GM19025 (cell line): ENCODE results near the gene ZG16.
A peak's percentile ranks its signal among the peaks of the same experiment; 100 is the strongest.
"Not testable (repeated sequence)": the region's sequence is repeated elsewhere in the genome, so short reads cannot be mapped to it uniquely, and the experiment has no call there.

ENCODE experiments used
- ATAC-seq: cut with Tn5 transposase; IDR thresholded peaks from one replicate; pipeline ENCODE4 v1.9.1; 2021; ENCODE audit warnings: mild to moderate bottlenecking, low read depth, moderate library complexity; ENCODE audit not compliant: unreplicated experiment

The ZG16 gene

GRCh38 chr16:29777576-29778350 lies at the start of gene ZG16:
ZG16 (plus strand) TSS chr16:29778256; CDS start chr16:29779267, 1,011 bp downstream.
- ATAC-seq: no peak

GRCh38 chr16:29729116-29729521 lies 48.9 kb upstream of the ZG16 start:
- ATAC-seq: no peak

GRCh38 chr16:29730649-29731048 lies 47.4 kb upstream of the ZG16 start:
- ATAC-seq: no peak

- not testable (repeated sequence) for ATAC-seq
These were observed 46.1 kb upstream of the ZG16 start for GRCh38 chr16:29731768-29732601.

GRCh38 chr16:29734786-29735185 lies 43.3 kb upstream of the ZG16 start:
- ATAC-seq: no peak

GRCh38 chr16:29736112-29736511 lies 41.9 kb upstream of the ZG16 start:
- no peak for ATAC-seq

- ATAC-seq: no peak
These were observed 41.3 kb upstream of the ZG16 start for GRCh38 chr16:29736764-29737163.

- ATAC-seq: no peak
These were observed 40.3 kb upstream of the ZG16 start for GRCh38 chr16:29737713-29738112.

- ATAC-seq: no peak
These were observed 39.5 kb upstream of the ZG16 start for GRCh38 chr16:29738514-29738913.

- ATAC-seq: not testable (repeated sequence)
These were observed 38.0 kb upstream of the ZG16 start for GRCh38 chr16:29739927-29740629.

- not testable (repeated sequence) for ATAC-seq
These were observed 37.4 kb upstream of the ZG16 start for GRCh38 chr16:29740630-29741015.

GRCh38 chr16:29742683-29743275 lies 35.3 kb upstream of the ZG16 start:
- no peak for ATAC-seq

- no peak for ATAC-seq
These were observed 34.6 kb upstream of the ZG16 start for GRCh38 chr16:29743475-29743826.

- no peak for ATAC-seq
These were observed 34.1 kb upstream of the ZG16 start for GRCh38 chr16:29743827-29744531.

- no peak for ATAC-seq
These were observed 33.4 kb upstream of the ZG16 start for GRCh38 chr16:29744541-29745101.

- ATAC-seq: peak; percentile 32
These were observed 32.8 kb upstream of the ZG16 start for GRCh38 chr16:29745121-29745852.

- peak; percentile 70 for ATAC-seq
These were observed 32.2 kb upstream of the ZG16 start, which contains the start of gene C16orf54 for GRCh38 chr16:29745853-29746345. C16orf54 (minus strand) TSS chr16:29745990; CDS start chr16:29744951, 1,039 bp downstream.

GRCh38 chr16:29746518-29746917 lies 31.5 kb upstream of the ZG16 start:
- ATAC-seq: not testable (repeated sequence)
